ENCODE measurements around the gene PLEKHM3. TPM values are rescaled to one million over a fixed set of nuclear protein-coding genes. Genes with fewer than 3 reads are reported as not detected.

The PLEKHM3 gene
- total and polyA plus RNA-seq, 4 donors, result 3.0 to 18.3 (median 5.5) TPM

- Histone ChIP-seq H3K9ac (ENCODE audit: low read depth in 1 of 2, low read length in 2 of 2) (no peak overlapping the region), H3K27ac (ENCODE audit: low read depth in 1 of 2, low read length in 2 of 2) (no peak overlapping the region), H3K36me3 (ENCODE audit: control insufficient read depth in 4 of 4, insufficient read depth in 3 of 4, low read depth in 1 of 4, low read length in 3 of 4) (no peaks in the 10 kb centered on the region), H3K4me1 (ENCODE audit: control insufficient read depth in 4 of 4, insufficient read depth in 4 of 4, low read length in 3 of 4) (no peaks in the 10 kb centered on the region), H3K27me3 (ENCODE audit: control insufficient read depth in 4 of 4, insufficient read depth in 4 of 4, low read length in 3 of 4) (no peaks in the 10 kb centered on the region), H3K4me3 (ENCODE audit: low read depth in 1 of 3, low read length in 3 of 3) (no peak overlapping the region), H3K9me3 (ENCODE audit: control insufficient read depth in 4 of 4, low read length in 3 of 4) (no peaks in the 10 kb centered on the region)
- DNase-seq (ENCODE audit: low spot score), result no peak
- WGBS, result 83% methylated on average over 5 of the region's 5 CpGs
- TF ChIP-seq FOXA1 (IDR thresholded peaks at IDR 0.05) (no peak), MAX (IDR thresholded peaks at IDR 0.05) (no peak), HNF4A (conservative IDR thresholded peaks at IDR 0.05) (no peak), HNF4G (IDR thresholded peaks at IDR 0.05) (no peak), JUND (IDR thresholded peaks at IDR 0.05) (no peak), GABPA (IDR thresholded peaks at IDR 0.05 in 1 of 2, conservative IDR thresholded peaks at IDR 0.05 in 1 of 2) (no peak), RXRA (IDR thresholded peaks at IDR 0.05) (no peak), EGR1 (IDR thresholded peaks at IDR 0.05; ENCODE audit: low read depth in 2 of 2) (no peak), CTCF (IDR thresholded peaks at IDR 0.05; ENCODE audit: low read depth, low read length, missing input control) (no peak), ZBTB33 (IDR thresholded peaks at IDR 0.05) (no peak), TAF1 (conservative IDR thresholded peaks at IDR 0.05) (no peak), SP1 (IDR thresholded peaks at IDR 0.05) (no peak), FOXA2 (IDR thresholded peaks at IDR 0.05) (no peak)
These were observed 40.1 kb upstream of the PLEKHM3 start for GRCh38 chr2:208065476-208065875.

- no peaks in the 10 kb centered on the region for H3K27me3 ChIP-seq (ENCODE audit: control insufficient read depth in 4 of 4, insufficient read depth in 4 of 4, low read length in 3 of 4)
- H3K4me1 ChIP-seq (ENCODE audit: control insufficient read depth in 4 of 4, insufficient read depth in 4 of 4, low read length in 3 of 4), result no peaks in the 10 kb centered on the region
- no peak overlapping the region for H3K27ac ChIP-seq (ENCODE audit: low read depth in 1 of 2, low read length in 2 of 2)
- no peaks in the 10 kb centered on the region for H3K9me3 ChIP-seq (ENCODE audit: control insufficient read depth in 4 of 4, low read length in 3 of 4)
- no peaks in the 10 kb centered on the region for H3K36me3 ChIP-seq (ENCODE audit: control insufficient read depth in 4 of 4, insufficient read depth in 3 of 4, low read depth in 1 of 4, low read length in 3 of 4)
- no peak for TF ChIP-seq JUND (IDR thresholded peaks at IDR 0.05)
- TF ChIP-seq FOXA2 (IDR thresholded peaks at IDR 0.05), result no peak
- TF ChIP-seq CTCF (IDR thresholded peaks at IDR 0.05; ENCODE audit: low read depth, low read length, missing input control), result no peak
- TF ChIP-seq HNF4A (conservative IDR thresholded peaks at IDR 0.05), result no peak
- TF ChIP-seq FOXA1 (IDR thresholded peaks at IDR 0.05), result no peak
- TF ChIP-seq EGR1 (IDR thresholded peaks at IDR 0.05; ENCODE audit: low read depth in 2 of 2), result no peak
- no peak for TF ChIP-seq RXRA (IDR thresholded peaks at IDR 0.05)
- no peak for TF ChIP-seq MAX (IDR thresholded peaks at IDR 0.05)
- no peak for TF ChIP-seq HNF4G (IDR thresholded peaks at IDR 0.05)
- TF ChIP-seq YY1 (IDR thresholded peaks at IDR 0.05), result no peak
- no peak for TF ChIP-seq GABPA (IDR thresholded peaks at IDR 0.05 in 1 of 2, conservative IDR thresholded peaks at IDR 0.05 in 1 of 2)
- no peak for TF ChIP-seq NR2F2 (IDR thresholded peaks at IDR 0.05)
- no peak for TF ChIP-seq REST (IDR thresholded peaks at IDR 0.05)
- no peak for TF ChIP-seq SP1 (IDR thresholded peaks at IDR 0.05)
- TF ChIP-seq ATF3 (IDR thresholded peaks at IDR 0.05), result no peak
- TF ChIP-seq TAF1 (conservative IDR thresholded peaks at IDR 0.05), result no peak
- no peak for DNase-seq (ENCODE audit: low spot score)
- H3K4me3 ChIP-seq (ENCODE audit: low read depth in 1 of 3, low read length in 3 of 3), result no peak overlapping the region
- no peak overlapping the region for H3K9ac ChIP-seq (ENCODE audit: low read depth in 1 of 2, low read length in 2 of 2)
- 80% methylated on average over 8 of the region's 8 CpGs for WGBS
These were observed 39.1 kb upstream of the PLEKHM3 start for GRCh38 chr2:208064220-208064961.

Data from liver (tissue), 9 donors.